ENCODE results near the gene ELP4. TPM values are rescaled to one million over a fixed set of nuclear protein-coding genes. Genes with fewer than 3 reads are reported as not detected.

Gene ELP4
- total RNA-seq, 1 experiment from 2014 or later = 15.2 TPM

GRCh38 chr11:31802000-31802551 is 292.5 kb downstream of the ELP4 start:
- Histone ChIP-seq H3K23ac (ENCODE audit: insufficient read length, low read depth, low read length) (no peak overlapping the region), H2BK15ac (ENCODE audit: low read depth, low read length) (no peak overlapping the region), H3K9ac (ENCODE audit: extremely low read depth, insufficient read length, low read length) (no peak overlapping the region), H2AK5ac (ENCODE audit: insufficient read length, low read length) (no peak overlapping the region), H3K14ac (ENCODE audit: insufficient read depth, low read length) (no peak overlapping the region), H2BK20ac (ENCODE audit: low read depth, low read length, poor library complexity, severe bottlenecking) (no peak overlapping the region), H4K91ac (ENCODE audit: insufficient read length, low read depth, low read length) (no peak overlapping the region), H2BK120ac (ENCODE audit: low read depth, low read length, poor library complexity, severe bottlenecking) (no peak overlapping the region), H2BK12ac (ENCODE audit: insufficient read length, low read depth, low read length) (no peak overlapping the region), H2AFZ (ENCODE audit: low read length) (no peak overlapping the region), H2BK5ac (ENCODE audit: insufficient read length, low read length) (no peak overlapping the region), H3K23me2 (ENCODE audit: insufficient read length, low read depth, low read length, poor library complexity, severe bottlenecking) (peaks cover 23% of the 10 kb centered on the region), H3K79me1 (ENCODE audit: insufficient read depth, low read depth, low read length, poor library complexity, severe bottlenecking) (no peaks in the 10 kb centered on the region), H3K56ac (ENCODE audit: insufficient read length, low read depth, low read length) (no peak overlapping the region), H3K27me3 (ENCODE audit: insufficient read depth, low read length) (peaks cover 90% of the 10 kb centered on the region), H3K18ac (ENCODE audit: insufficient read length, low read depth, low read length) (no peak overlapping the region), H3K27ac (ENCODE audit: insufficient read length, low read depth, low read length) (no peak overlapping the region), H3K79me2 (ENCODE audit: insufficient read depth, low read length) (no peaks in the 10 kb centered on the region), H3K4me2 (ENCODE audit: insufficient read depth, insufficient read length, low read length) (no peak overlapping the region), H3K9me3 (ENCODE audit: control insufficient read depth, low read depth, low read length) (no peaks in the 10 kb centered on the region), H4K8ac (replicated peaks; ENCODE audit: insufficient read length, low read depth, low read length) (no peak overlapping the region), H4K5ac (ENCODE audit: insufficient read length, low read depth, low read length) (no peak overlapping the region), H3K4me1 (ENCODE audit: insufficient read depth, low read length) (no peaks in the 10 kb centered on the region), H3K4ac (ENCODE audit: low read depth, low read length) (no peak overlapping the region), H3T11ph (ENCODE audit: low read length) (no peak overlapping the region), H4K20me1 (ENCODE audit: control insufficient read depth, insufficient read depth, insufficient read length) (no peaks in the 10 kb centered on the region)
- Mint-ChIP-seq H3K27me3 (ENCODE audit: low read depth) (peaks cover 100% of the 10 kb centered on the region), H3K4me1 (peaks cover 33 to 62% of the 10 kb centered on the region in 2 experiments), H3K9me3 (peaks cover 3 to 6% of the 10 kb centered on the region in 2 experiments; a peak in 2 of 5 replicates), H3K27ac (no peak overlapping the region), H3K4me3 (no peak overlapping the region), H3K36me3 (ENCODE audit: insufficient read depth in 1 of 3, low read depth in 3 of 3) (no peaks in the 10 kb centered on the region)
- no CpG with 5 or more reads among the region's 6 CpGs for WGBS (ENCODE audit: extremely low coverage, insufficient read length, low lambda C conversion rate)
- DNase-seq = no peak
- no peak for TF ChIP-seq CTCF (conservative IDR thresholded peaks at IDR 0.05)

All from H9 (cell line).